ENCODE measurements around the gene RGS21.

DNA sequence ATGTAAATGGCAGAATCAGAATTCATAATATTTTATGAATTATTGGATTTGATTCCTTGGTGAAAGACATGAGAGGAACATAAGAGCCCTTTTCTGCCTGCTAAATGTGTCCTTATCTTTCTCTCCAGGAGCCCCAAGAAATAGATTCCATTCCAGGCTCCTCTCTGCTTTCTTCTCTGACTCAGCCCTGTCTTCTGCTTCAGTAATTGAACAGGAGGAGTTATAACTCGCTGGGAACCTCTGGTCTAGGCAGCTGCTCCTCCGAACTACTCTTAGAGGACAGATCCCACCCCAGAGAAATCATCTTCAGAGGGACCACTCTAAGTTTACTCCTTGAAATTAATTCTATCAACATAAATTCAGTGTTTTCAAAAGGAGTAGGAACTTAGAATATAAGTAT is 78.4 kb downstream of the RGS21 start:
- TF ChIP-seq EZH2 (IDR thresholded peaks at IDR 0.05) (no peak), ZNF274 (IDR thresholded peaks at IDR 0.05; ENCODE audit: low read depth, low read length) (no peak), ELF1 (IDR thresholded peaks at IDR 0.05; ENCODE audit: borderline replicate concordance, low read depth) (no peak), SRF (IDR thresholded peaks at IDR 0.05; ENCODE audit: low read depth) (no peak), POLR2AphosphoS5 (IDR thresholded peaks at IDR 0.05; ENCODE audit: low read depth, low read length) (no peak), SIN3A (IDR thresholded peaks at IDR 0.05; ENCODE audit: low read depth) (no peak), POLR2A (IDR thresholded peaks at IDR 0.05; ENCODE audit: borderline replicate concordance, extremely low read depth, insufficient read depth, insufficient read length) (no peak)
- TF ChIP-seq, protein P1, sequence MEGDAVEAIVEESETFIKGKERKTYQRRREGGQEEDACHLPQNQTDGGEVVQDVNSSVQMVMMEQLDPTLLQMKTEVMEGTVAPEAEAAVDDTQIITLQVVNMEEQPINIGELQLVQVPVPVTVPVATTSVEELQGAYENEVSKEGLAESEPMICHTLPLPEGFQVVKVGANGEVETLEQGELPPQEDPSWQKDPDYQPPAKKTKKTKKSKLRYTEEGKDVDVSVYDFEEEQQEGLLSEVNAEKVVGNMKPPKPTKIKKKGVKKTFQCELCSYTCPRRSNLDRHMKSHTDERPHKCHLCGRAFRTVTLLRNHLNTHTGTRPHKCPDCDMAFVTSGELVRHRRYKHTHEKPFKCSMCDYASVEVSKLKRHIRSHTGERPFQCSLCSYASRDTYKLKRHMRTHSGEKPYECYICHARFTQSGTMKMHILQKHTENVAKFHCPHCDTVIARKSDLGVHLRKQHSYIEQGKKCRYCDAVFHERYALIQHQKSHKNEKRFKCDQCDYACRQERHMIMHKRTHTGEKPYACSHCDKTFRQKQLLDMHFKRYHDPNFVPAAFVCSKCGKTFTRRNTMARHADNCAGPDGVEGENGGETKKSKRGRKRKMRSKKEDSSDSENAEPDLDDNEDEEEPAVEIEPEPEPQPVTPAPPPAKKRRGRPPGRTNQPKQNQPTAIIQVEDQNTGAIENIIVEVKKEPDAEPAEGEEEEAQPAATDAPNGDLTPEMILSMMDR (IDR thresholded peaks at IDR 0.05 in 2 of 3, conservative IDR thresholded peaks at IDR 0.05 in 1 of 3; ENCODE audit: borderline replicate concordance in 1 of 3, insufficient read depth in 1 of 3, low read depth in 2 of 3, low read length in 2 of 3) = no peak
